Uterus (tissue), 2 donors: ENCODE data around the gene ZC3H12D.

Experiments used
- CTCF ChIP-seq, 4 experiments: fragments of 200-600 bp in 2 of 4; fragments of 450-650 bp in 2 of 4; sonication (generic) in 2 of 4; IDR thresholded peaks; one replicate each; pipeline ENCODE4 v1.5.1; 2016 to 2019; ENCODE audit warnings: antibody characterized with exemption in 4 of 4, mild to moderate bottlenecking in 2 of 4, moderate library complexity in 1 of 4
- POLR2A ChIP-seq, 2 donors: fragments of 450-650 bp; IDR thresholded peaks; one replicate each; pipeline ENCODE4 v1.6.1; 2016; ENCODE audit warnings: antibody characterized with exemption in 2 of 2, mild to moderate bottlenecking in 1 of 2, moderate library complexity in 1 of 2

- TF ChIP-seq CTCF (IDR thresholded peaks at IDR 0.05) (no peak), POLR2A (IDR thresholded peaks at IDR 0.05) (no peak)
Observed at GRCh38 chr6:149463781-149464180, 21.0 kb downstream of the ZC3H12D start.
